ENCODE measurements around the gene MEOX1. TPM values are rescaled to one million over a fixed set of nuclear protein-coding genes. Genes with fewer than 3 reads are reported as not detected.
A peak's percentile ranks its signal among the peaks of the same experiment; 100 is the strongest.

The MEOX1 gene
- total and polyA plus RNA-seq, 7 donors = 3.9 to 8.7 (median 6.4) TPM

- intact Hi-C loops (cut with DNase I) = no loop called here
- no peaks in the 10 kb centered on the region for H3K27me3 ChIP-seq (ENCODE audit: insufficient read depth in 3 of 3, low read length in 2 of 3)
- TF ChIP-seq, protein P1, sequence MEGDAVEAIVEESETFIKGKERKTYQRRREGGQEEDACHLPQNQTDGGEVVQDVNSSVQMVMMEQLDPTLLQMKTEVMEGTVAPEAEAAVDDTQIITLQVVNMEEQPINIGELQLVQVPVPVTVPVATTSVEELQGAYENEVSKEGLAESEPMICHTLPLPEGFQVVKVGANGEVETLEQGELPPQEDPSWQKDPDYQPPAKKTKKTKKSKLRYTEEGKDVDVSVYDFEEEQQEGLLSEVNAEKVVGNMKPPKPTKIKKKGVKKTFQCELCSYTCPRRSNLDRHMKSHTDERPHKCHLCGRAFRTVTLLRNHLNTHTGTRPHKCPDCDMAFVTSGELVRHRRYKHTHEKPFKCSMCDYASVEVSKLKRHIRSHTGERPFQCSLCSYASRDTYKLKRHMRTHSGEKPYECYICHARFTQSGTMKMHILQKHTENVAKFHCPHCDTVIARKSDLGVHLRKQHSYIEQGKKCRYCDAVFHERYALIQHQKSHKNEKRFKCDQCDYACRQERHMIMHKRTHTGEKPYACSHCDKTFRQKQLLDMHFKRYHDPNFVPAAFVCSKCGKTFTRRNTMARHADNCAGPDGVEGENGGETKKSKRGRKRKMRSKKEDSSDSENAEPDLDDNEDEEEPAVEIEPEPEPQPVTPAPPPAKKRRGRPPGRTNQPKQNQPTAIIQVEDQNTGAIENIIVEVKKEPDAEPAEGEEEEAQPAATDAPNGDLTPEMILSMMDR (IDR thresholded peaks at IDR 0.05) = no peak
- H3K36me3 ChIP-seq (ENCODE audit: insufficient read depth in 1 of 2, low read depth in 1 of 2) = no peaks in the 10 kb centered on the region
- no peak overlapping the region for H3K27ac ChIP-seq
- 87 to 92% (median 87%) methylated on average over 5 of the region's 5 CpGs for WGBS, 3 donors
- H3K9me3 ChIP-seq = no peaks in the 10 kb centered on the region
- no peak for ATAC-seq
- no peak for DNase-seq
- no peaks in the 10 kb centered on the region for H3K4me1 ChIP-seq
- H3K4me3 ChIP-seq = no peak overlapping the region
Measured at GRCh38 chr17:43616852-43617251, 44.9 kb downstream of the MEOX1 start.

GRCh38 chr17:43616421-43616820, 45.3 kb downstream of the MEOX1 start:
- intact Hi-C loops (cut with DNase I) = no loop called here
- no peaks in the 10 kb centered on the region for H3K36me3 ChIP-seq (ENCODE audit: insufficient read depth in 1 of 2, low read depth in 1 of 2)
- ATAC-seq (no peak), DNase-seq (no peak)
- WGBS, 3 donors = 66 to 86% (median 77%) methylated on average over 2 of the region's 2 CpGs
- no peaks in the 10 kb centered on the region for H3K4me1 ChIP-seq
- H3K9me3 ChIP-seq = no peaks in the 10 kb centered on the region
- H3K4me3 ChIP-seq = no peak overlapping the region
- no peaks in the 10 kb centered on the region for H3K27me3 ChIP-seq (ENCODE audit: insufficient read depth in 3 of 3, low read length in 2 of 3)
- TF ChIP-seq, protein P1 (IDR thresholded peaks at IDR 0.05) = no peak
- no peak overlapping the region for H3K27ac ChIP-seq

GRCh38 chr17:43616029-43616351, 45.7 kb downstream of the MEOX1 start:
- 94 to 96% (median 95%) methylated on average over 1 of the region's 1 CpG for WGBS, 3 donors
- no peak overlapping the region for H3K27ac ChIP-seq
- no peaks in the 10 kb centered on the region for H3K36me3 ChIP-seq (ENCODE audit: insufficient read depth in 1 of 2, low read depth in 1 of 2)
- H3K9me3 ChIP-seq = no peaks in the 10 kb centered on the region
- DNase-seq (no peak), ATAC-seq (no peak)
- H3K4me1 ChIP-seq = no peaks in the 10 kb centered on the region
- intact Hi-C loops (cut with DNase I) = no loop called here
- H3K27me3 ChIP-seq (ENCODE audit: insufficient read depth in 3 of 3, low read length in 2 of 3) = no peaks in the 10 kb centered on the region
- H3K4me3 ChIP-seq = no peak overlapping the region
- TF ChIP-seq, protein P1 (IDR thresholded peaks at IDR 0.05) = no peak

DNA sequence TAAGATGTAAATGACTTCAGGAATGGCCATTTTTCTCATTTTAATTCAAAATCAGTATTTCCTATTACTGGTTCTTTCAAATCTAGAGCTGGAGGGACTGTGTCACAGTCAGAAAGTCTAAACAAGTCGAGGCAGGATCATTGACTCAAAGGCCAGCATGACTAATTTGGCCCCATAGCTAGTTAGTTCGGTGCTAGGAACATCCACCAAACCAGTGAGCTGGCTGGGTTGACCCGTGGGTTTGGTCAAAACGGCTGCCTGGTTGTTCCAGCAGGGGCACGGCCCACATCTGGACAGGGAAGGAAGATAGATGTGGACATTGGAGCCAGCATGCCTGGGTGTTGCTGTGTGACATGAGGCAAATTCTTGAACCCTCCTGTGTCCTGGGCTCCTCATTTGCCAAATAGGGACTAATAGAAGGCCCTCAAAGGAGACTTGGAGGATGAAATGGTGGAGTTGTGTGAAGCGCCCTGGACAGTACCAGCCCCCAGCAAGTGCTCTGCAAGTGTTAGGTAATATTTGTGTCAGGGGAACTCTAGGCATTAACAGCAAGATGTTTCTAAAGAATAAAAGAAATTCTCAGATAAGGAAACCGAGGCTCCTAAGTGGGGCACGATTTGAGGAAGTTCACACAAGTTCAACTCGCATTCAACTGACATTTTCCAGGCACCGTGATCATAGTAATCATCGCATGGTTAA, 46.2 kb downstream of the MEOX1 start:
- Histone ChIP-seq H3K9me3 (no peaks in the 10 kb centered on the region), H3K27ac (no peak overlapping the region), H3K36me3 (ENCODE audit: insufficient read depth in 1 of 2, low read depth in 1 of 2) (no peaks in the 10 kb centered on the region), H3K4me1 (no peaks in the 10 kb centered on the region), H3K4me3 (no peak overlapping the region), H3K27me3 (ENCODE audit: insufficient read depth in 3 of 3, low read length in 2 of 3) (no peaks in the 10 kb centered on the region)
- 83 to 87% (median 85%) methylated on average over 11 of the region's 11 CpGs for WGBS, 3 donors
- intact Hi-C loops (cut with DNase I) = no loop called here
- TF ChIP-seq, protein P1 (IDR thresholded peaks at IDR 0.05) = no peak
- no peak for ATAC-seq
- DNase-seq = peak in 1 of 2 donors; percentile 37

DNA sequence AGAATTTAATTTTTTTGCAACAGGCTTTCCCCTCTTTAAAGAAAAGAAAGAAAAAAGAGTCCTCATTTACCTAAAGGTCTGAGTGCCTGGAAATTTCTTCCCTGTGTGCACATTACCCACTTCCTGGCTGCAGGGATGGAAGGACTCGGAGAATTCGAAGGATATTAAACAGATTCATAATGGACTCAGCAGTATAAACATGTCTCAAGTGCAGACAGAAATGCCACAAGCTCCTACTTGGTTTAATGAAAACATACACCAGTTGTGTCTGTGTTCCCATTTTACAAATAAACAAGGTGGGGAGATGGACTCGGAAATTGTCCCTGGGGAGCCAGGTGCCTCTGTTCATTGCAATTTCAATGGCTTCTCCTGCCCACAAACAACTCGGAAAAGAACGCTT, 47.2 kb downstream of the MEOX1 start:
- Histone ChIP-seq H3K9me3 (no peaks in the 10 kb centered on the region), H3K4me3 (no peak overlapping the region), H3K27me3 (ENCODE audit: insufficient read depth in 3 of 3, low read length in 2 of 3) (no peaks in the 10 kb centered on the region), H3K4me1 (no peaks in the 10 kb centered on the region), H3K27ac (no peak overlapping the region), H3K36me3 (ENCODE audit: insufficient read depth in 1 of 2, low read depth in 1 of 2) (no peaks in the 10 kb centered on the region)
- ATAC-seq = no peak
- TF ChIP-seq, protein P1 (IDR thresholded peaks at IDR 0.05) = no peak
- DNase-seq = no peak
- intact Hi-C loops (cut with DNase I) = no loop called here
- WGBS, 3 donors = 53 to 57% (median 55%) methylated on average over 5 of the region's 5 CpGs

All from psoas muscle (tissue), 8 donors.